Stimulated activated CD4-positive, alpha-beta T cell treated with anti-CD3 and anti-CD28 coated beads, Interleukin-4, amount 100 ng/mL, for 24 hours (primary cell): ENCODE measurements around the gene PFKFB4.
A peak's percentile ranks its signal among the peaks of the same experiment; 100 is the strongest.
"Not testable (repeated sequence)": the region's sequence is repeated elsewhere in the genome, so short reads cannot be mapped to it uniquely, and the experiment has no call there.

Source experiments
- DNase-seq: peaks from one replicate; pipeline ENCODE4 v3.0.0-alpha.2; 2020

PFKFB4 gene

GRCh38 chr3:48482822-48483221 lies 73.8 kb downstream of the PFKFB4 start:
- DNase-seq = not testable (repeated sequence)

GRCh38 chr3:48480891-48481290 lies 75.7 kb downstream of the PFKFB4 start:
- DNase-seq = not testable (repeated sequence)

GRCh38 chr3:48478626-48479555 lies 77.7 kb downstream of the PFKFB4 start:
- peak; percentile 49 for DNase-seq

- no peak for DNase-seq
Measured at GRCh38 chr3:48477959-48478520, 78.6 kb downstream of the PFKFB4 start.

GRCh38 chr3:48476426-48477053 lies 80.1 kb downstream of the PFKFB4 start:
- DNase-seq = no peak

GRCh38 chr3:48475188-48475587 lies 81.4 kb downstream of the PFKFB4 start:
- no peak for DNase-seq

GRCh38 chr3:48474619-48475018 lies 82.0 kb downstream of the PFKFB4 start:
- no peak for DNase-seq

GRCh38 chr3:48474031-48474430 lies 82.6 kb downstream of the PFKFB4 start:
- DNase-seq = not testable (repeated sequence)

GRCh38 chr3:48473617-48473952 lies 83.0 kb downstream of the PFKFB4 start:
- no peak for DNase-seq

GRCh38 chr3:48472923-48473616 lies 83.5 kb downstream of the PFKFB4 start:
- DNase-seq = peak; percentile 95

- no peak for DNase-seq
Measured at GRCh38 chr3:48472673-48472922, 84.0 kb downstream of the PFKFB4 start.

GRCh38 chr3:48470286-48470685 lies 86.3 kb downstream of the PFKFB4 start:
- no peak for DNase-seq

- no peak for DNase-seq
Measured at GRCh38 chr3:48469046-48469915, 87.3 kb downstream of the PFKFB4 start.

GRCh38 chr3:48468329-48468731 lies 88.3 kb downstream of the PFKFB4 start:
- DNase-seq = no peak
